Osteocyte (in vitro differentiated cells): Measurements from ENCODE around the gene HSD11B1. TPM values are rescaled to one million over a fixed set of nuclear protein-coding genes. Genes with fewer than 3 reads are reported as not detected.

ENCODE experiments used
- DNase-seq: peaks from one replicate; pipeline ENCODE4 v3.0.0; 2021; ENCODE audit warnings: mixed read lengths; ENCODE audit not compliant: unreplicated experiment; ENCODE audit errors: extremely low spot score
- H3K27ac Mint-ChIP-seq: one replicate; pipeline ENCODE4 v1.8.0; 2021; ENCODE audit warnings: mild to moderate bottlenecking, mixed read lengths; ENCODE audit not compliant: unreplicated experiment
- H3K27me3 Mint-ChIP-seq: one replicate; pipeline ENCODE4 v1.8.0; 2021; ENCODE audit warnings: mixed read lengths; ENCODE audit not compliant: unreplicated experiment
- H3K36me3 Mint-ChIP-seq: one replicate; pipeline ENCODE4 v1.8.0; 2021; ENCODE audit warnings: mixed read lengths; ENCODE audit not compliant: unreplicated experiment
- H3K4me1 Mint-ChIP-seq: one replicate; pipeline ENCODE4 v1.8.0; 2021; ENCODE audit warnings: mixed read lengths; ENCODE audit not compliant: unreplicated experiment
- H3K4me3 Mint-ChIP-seq: one replicate; pipeline ENCODE4 v1.8.0; 2021; ENCODE audit warnings: mild to moderate bottlenecking, moderate library complexity, mixed read lengths; ENCODE audit not compliant: unreplicated experiment
- H3K9me3 Mint-ChIP-seq: one replicate; pipeline ENCODE4 v1.8.0; 2021; ENCODE audit warnings: mixed read lengths; ENCODE audit not compliant: unreplicated experiment
- total RNA-seq: library from RNA; stranded (reverse); gene quantifications from 2 replicates; pipeline ENCODE4 v1.2.1, GENCODE V29; 2021
- TF ChIP-seq, protein P1 (sequence below): fragments of 200-600 bp; sonication (generic); IDR thresholded peaks from 2 replicates; pipeline ENCODE4 v1.5.0; 2021; ENCODE audit warnings: antibody characterized with exemption, mild to moderate bottlenecking, moderate library complexity

HSD11B1 gene
- total RNA-seq, 1 donor from 2014 or later = not detected

DNA sequence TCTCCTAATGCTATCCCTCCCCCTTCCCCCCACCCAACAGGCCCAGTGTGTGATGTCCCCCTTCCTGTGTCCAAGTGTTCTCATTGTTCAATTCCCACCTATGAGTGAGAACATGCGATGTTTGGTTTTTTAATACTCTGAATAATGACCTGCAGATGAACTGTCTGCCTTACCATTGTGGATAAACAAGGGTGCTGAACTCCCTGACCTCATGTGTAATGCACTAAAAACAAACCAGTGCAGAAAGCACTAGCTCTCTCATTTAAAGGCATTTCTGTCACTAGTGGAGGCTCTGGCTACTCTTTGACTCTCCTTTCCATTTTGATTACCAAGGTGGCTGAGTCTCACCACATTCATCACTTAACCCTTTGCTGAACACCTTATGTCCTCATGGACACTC lies 28.1 kb downstream of the HSD11B1 start:
- Mint-ChIP-seq H3K4me3 (no peak overlapping the region), H3K27me3 (peaks cover 50% of the 10 kb centered on the region), H3K4me1 (no peaks in the 10 kb centered on the region), H3K36me3 (no peaks in the 10 kb centered on the region), H3K27ac (no peak overlapping the region), H3K9me3 (no peaks in the 10 kb centered on the region)
- TF ChIP-seq, protein P1, sequence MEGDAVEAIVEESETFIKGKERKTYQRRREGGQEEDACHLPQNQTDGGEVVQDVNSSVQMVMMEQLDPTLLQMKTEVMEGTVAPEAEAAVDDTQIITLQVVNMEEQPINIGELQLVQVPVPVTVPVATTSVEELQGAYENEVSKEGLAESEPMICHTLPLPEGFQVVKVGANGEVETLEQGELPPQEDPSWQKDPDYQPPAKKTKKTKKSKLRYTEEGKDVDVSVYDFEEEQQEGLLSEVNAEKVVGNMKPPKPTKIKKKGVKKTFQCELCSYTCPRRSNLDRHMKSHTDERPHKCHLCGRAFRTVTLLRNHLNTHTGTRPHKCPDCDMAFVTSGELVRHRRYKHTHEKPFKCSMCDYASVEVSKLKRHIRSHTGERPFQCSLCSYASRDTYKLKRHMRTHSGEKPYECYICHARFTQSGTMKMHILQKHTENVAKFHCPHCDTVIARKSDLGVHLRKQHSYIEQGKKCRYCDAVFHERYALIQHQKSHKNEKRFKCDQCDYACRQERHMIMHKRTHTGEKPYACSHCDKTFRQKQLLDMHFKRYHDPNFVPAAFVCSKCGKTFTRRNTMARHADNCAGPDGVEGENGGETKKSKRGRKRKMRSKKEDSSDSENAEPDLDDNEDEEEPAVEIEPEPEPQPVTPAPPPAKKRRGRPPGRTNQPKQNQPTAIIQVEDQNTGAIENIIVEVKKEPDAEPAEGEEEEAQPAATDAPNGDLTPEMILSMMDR = no peak
- DNase-seq = no peak

DNA sequence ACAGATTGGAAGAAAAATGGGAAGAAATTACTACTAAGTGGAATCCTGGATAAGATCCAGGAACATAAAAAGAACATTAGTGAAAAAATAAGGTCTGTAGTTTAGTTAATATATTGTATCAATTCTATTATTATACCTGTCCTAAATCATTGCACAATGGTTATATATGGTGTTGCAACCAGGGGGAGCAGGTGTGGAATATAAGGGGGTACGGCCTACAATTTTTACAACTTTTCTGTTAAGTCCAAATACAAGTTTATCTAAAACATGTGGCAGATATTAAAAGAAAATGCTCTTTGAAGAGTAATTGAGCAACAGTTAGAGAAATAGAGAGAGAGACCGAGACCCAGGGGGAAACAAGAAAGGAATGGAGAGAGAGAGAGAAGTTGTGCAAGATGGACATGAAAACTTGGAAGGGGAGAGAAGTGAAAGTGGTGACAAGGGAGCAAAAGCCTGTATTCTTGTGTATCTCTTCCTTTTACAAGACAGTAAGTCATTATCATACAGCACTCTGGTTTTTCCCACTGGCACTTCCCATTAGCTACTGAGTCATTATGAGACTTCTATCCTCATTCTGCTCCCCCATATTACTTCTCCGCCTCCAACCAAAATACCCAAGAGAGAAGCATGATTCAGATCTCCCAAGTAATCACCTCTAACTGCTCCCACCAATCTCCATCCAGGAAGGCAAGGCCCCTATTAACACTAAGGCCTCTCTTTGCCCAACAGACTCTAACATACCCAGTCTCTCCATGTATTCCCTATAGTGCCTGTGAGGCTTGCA lies 29.0 kb downstream of the HSD11B1 start:
- Mint-ChIP-seq H3K27ac (no peak overlapping the region), H3K4me1 (no peaks in the 10 kb centered on the region), H3K27me3 (peaks cover 50% of the 10 kb centered on the region), H3K4me3 (no peak overlapping the region), H3K36me3 (no peaks in the 10 kb centered on the region), H3K9me3 (no peaks in the 10 kb centered on the region)
- TF ChIP-seq, protein P1 = no peak
- DNase-seq = no peak

DNA sequence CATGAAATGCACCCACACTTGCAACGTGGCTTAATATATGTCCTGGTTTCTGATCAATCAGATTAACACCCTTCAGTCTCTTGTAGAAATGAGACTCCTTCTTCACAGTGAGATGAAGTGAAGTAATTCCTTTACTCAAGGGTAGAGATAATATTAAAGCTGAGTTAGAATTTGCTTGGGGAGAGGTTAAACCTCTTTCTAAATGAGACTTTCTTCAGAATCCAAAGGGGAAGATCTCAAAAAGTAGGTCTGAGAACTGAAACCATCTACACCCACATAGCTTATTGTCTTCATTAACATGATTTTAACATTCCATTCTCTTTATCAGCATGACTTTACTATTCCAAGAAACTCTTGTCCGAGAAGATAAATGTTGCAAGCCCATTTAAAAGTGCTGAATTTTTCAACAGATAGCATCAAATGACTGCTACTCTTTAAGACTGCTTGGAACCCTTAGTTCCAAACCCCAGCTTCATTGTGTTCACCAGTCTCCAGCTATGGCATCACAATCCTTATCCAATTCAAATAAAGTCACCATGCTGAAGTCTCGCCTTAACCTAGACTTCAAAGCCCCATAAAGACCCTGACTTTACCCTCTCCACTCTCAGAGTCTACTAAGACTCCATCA lies 32.0 kb downstream of the HSD11B1 start:
- Mint-ChIP-seq H3K27me3 (peaks cover 36% of the 10 kb centered on the region), H3K4me1 (no peaks in the 10 kb centered on the region), H3K9me3 (no peaks in the 10 kb centered on the region), H3K4me3 (no peak overlapping the region), H3K36me3 (no peaks in the 10 kb centered on the region), H3K27ac (no peak overlapping the region)
- TF ChIP-seq, protein P1 = no peak
- DNase-seq = no peak

DNA sequence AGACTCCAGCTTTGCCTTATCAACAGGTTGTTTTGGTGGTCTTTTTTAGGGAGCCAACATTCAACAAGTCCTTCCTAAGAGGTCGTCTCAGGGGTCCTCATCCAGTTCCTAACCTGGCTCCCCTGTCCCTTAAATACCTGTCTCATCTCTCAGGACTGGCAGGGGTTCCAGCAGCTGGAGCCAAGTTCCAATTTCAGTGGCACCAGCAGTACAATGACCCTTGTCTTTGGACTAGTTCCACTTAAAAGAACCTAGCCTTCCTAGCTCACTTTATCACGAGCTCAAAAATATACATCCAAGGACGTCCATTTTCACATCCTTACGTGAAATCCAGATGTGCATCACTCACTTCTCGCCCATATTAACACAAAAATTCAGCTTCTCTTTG lies 32.5 kb downstream of the HSD11B1 start:
- Mint-ChIP-seq H3K36me3 (no peaks in the 10 kb centered on the region), H3K4me3 (no peak overlapping the region), H3K4me1 (no peaks in the 10 kb centered on the region), H3K27ac (no peak overlapping the region), H3K27me3 (peaks cover 36% of the 10 kb centered on the region), H3K9me3 (no peaks in the 10 kb centered on the region)
- TF ChIP-seq, protein P1 = no peak
- no peak for DNase-seq

DNA sequence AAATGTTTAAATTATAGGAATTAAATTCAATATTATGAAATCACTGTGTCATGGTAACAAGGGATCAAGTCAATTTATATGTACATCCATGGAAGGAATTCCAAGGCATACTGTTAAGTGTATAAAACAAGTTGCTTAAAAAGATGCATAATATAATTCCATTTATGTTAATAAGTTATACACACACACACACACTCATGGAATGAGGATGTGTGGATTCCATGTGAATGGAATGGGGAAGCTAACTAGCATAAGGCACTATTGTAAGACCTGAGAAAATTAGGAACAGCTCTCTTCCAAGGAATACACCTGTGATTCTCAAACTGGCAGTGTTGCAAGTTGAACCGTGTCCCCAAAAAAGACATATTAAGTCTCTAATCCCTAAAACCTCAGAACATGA lies 33.6 kb downstream of the HSD11B1 start:
- Mint-ChIP-seq H3K9me3 (no peaks in the 10 kb centered on the region), H3K4me1 (peaks cover 7% of the 10 kb centered on the region), H3K27me3 (peaks cover 36% of the 10 kb centered on the region), H3K27ac (no peak overlapping the region), H3K36me3 (no peaks in the 10 kb centered on the region), H3K4me3 (no peak overlapping the region)
- TF ChIP-seq, protein P1 = no peak
- no peak for DNase-seq
